Stomach smooth muscle (tissue), 2 donors: ENCODE measurements around the gene FARS2.
A peak's percentile ranks its signal among the peaks of the same experiment; 100 is the strongest.

Experiments used
- H3K27ac ChIP-seq: one replicate; pipeline ENCODE4 v1.7.0; 2013; ENCODE audit warnings: mild to moderate bottlenecking, low read length, inconsistent platforms
- H3K27me3 ChIP-seq, 2 donors: one replicate each; pipeline ENCODE4 v1.7.0; 2013; ENCODE audit warnings: low read length in 2 of 2; ENCODE audit not compliant: insufficient read depth in 2 of 2, control insufficient read depth in 1 of 2
- H3K36me3 ChIP-seq, 2 donors: one replicate each; pipeline ENCODE4 v1.7.0; 2013; ENCODE audit warnings: low read length in 2 of 2; ENCODE audit not compliant: control insufficient read depth in 2 of 2, insufficient read depth in 2 of 2
- H3K4me1 ChIP-seq: one replicate; pipeline ENCODE4 v1.7.0; 2013; ENCODE audit warnings: low read length; ENCODE audit not compliant: control insufficient read depth, insufficient read depth
- H3K4me3 ChIP-seq, 2 donors: one replicate each; pipeline ENCODE4 v1.7.0; 2013; ENCODE audit warnings: low read length in 2 of 2
- H3K9ac ChIP-seq, 2 donors: one replicate each; pipeline ENCODE4 v1.7.0; 2013; ENCODE audit warnings: low read length in 2 of 2, mild to moderate bottlenecking in 1 of 2
- H3K9me3 ChIP-seq, 2 donors: one replicate each; pipeline ENCODE4 v1.7.0; 2013; ENCODE audit warnings: low read length in 2 of 2; ENCODE audit not compliant: control insufficient read depth in 2 of 2
- donor health status: healthy.
- donor health status: Pancreatic carcinoma.

The FARS2 gene

DNA sequence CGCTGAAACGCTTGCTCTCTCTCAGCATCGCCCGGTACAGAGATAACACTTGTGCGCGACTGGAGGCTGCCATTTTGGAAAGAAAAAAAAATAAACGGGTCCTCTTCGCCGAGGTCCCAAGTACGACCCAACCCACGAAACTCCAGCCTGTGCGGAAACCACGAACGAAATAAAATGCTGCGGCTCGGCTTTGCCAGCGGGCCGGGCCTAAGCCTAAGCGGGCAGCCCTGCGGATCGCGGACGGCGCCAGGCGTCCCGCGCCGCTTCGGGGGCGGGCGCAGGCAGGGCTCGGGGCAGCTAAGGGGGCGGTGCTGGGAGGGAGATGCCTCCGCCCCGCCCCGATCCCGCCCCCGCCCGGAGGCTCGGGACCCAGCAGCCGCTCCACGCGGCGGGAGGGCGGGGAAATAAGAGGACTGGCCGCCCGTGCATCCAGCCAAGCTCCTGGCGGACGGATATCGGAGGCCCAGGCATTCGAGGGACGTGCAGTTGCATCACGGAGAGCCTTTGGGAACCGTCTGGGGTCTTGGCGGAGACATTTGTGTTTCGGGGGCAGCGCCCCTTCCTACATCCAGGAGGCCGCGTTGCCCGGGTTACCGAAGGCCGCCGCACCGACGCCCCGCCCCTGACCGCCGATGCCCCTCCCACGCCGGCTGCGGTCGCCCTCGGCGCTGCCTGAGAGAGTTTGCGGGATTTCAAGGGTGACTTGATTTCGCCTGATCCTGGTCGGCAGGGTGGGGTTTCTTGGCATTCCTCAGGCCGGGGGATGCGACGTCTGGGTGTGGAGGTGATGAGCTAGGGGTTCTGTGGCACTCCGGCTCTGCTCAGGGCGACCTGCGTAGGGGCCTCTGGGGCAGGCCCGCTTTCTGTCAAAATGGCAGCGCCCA lies at the start of gene FARS2, which contains the start of gene LYRM4:
Gene FARS2, plus strand, starts transcription at position 853 of the 884 bp plus-strand sequence.
Gene LYRM4, minus strand, starts transcription at position 290 of the 884 bp plus-strand sequence. Its CDS starts 217 bp downstream, at position 73.
- Histone ChIP-seq H3K9ac (peak within 1 kb of the TSS; percentile 67 to 94), H3K36me3 (no peaks in the 10 kb centered on the region)

DNA sequence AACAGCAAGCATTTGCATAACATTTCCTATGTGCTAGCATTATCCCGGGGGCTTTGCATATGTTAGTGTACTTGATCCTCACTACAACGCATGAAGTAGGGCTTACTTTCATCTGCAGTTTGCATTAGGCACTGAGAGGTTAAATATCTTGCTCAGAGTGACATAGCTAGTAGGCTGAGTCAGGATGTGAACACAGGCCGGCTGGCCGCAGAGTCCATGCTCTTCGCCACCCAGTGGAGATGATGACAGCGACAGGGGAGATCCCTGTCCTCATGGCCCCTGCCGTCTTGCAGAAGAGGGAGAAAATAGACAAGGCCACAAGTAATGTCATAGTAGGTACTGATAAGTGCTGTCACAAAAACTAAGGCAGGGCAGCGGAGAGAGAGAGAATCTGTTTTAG lies 47.5 kb upstream of the FARS2 start:
- no peaks in the 10 kb centered on the region for H3K4me1 ChIP-seq
- H3K36me3 ChIP-seq: peaks cover 0 to 10% of the 10 kb centered on the region in 2 donors
- no peak overlapping the region for H3K27ac ChIP-seq
- no peaks in the 10 kb centered on the region for H3K27me3 ChIP-seq
- H3K9me3 ChIP-seq: no peaks in the 10 kb centered on the region
- H3K9ac ChIP-seq: no peak overlapping the region
- no peak overlapping the region for H3K4me3 ChIP-seq

More for the DNA sequence above, at the start of gene FARS2, which contains the start of gene LYRM4:
- Histone ChIP-seq H3K4me3 (peak within 1 kb of the TSS; percentile 92 to 98), H3K4me1 (peaks cover 18% of the 10 kb centered on the region), H3K9me3 (no peaks in the 10 kb centered on the region), H3K27me3 (no peaks in the 10 kb centered on the region), H3K27ac (peak within 1 kb of the TSS; percentile 97)

DNA sequence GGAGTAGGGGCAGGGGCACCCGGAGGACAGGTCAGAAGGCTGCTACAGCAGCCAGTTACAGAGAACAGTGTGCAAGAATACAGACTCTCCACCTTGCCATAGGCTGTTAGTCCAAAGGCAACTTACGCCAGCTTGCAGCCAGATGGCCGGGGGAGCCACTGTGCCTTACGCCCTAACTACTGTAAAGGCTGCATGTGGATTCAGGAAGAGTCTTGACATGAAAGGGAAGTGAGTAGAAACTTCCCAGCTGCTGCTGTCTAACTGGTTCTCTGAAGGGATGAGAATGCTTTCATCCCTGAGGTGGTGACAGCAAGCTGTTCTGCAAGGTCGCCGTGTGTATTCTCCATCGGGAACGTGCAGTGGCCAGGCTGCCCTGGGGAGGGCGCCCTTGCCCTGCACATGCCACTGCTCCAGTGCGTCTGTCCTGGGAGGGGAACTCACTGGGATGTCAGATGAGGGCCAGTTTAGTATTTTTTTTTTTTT lies 46.7 kb upstream of the FARS2 start:
- no peak overlapping the region for H3K4me3 ChIP-seq
- H3K27me3 ChIP-seq: no peaks in the 10 kb centered on the region
- no peak overlapping the region for H3K9ac ChIP-seq
- H3K9me3 ChIP-seq: no peaks in the 10 kb centered on the region
- H3K27ac ChIP-seq: no peak overlapping the region
- no peaks in the 10 kb centered on the region for H3K4me1 ChIP-seq
- peaks cover 0 to 10% of the 10 kb centered on the region in 2 donors for H3K36me3 ChIP-seq

DNA sequence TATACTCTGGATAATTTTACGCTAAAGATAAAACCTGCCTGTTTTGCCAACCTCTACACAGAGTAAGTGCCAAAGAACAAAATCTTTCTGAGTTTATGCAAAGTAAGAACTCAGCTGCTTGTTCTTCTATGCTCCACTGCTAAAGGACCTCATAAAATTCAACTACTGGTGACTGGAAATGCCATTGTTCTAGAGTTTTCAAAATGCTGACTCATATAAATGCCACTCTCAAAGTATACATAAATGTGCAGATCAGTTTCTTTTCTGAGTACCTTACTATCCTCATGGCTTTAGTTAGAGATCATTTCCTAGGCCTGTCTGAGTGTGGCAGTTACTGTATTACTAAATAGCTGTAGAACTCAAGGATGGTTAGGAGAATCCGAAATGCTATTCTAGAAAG lies 46.2 kb upstream of the FARS2 start:
- Histone ChIP-seq H3K9ac (no peak overlapping the region), H3K4me3 (no peak overlapping the region), H3K4me1 (no peaks in the 10 kb centered on the region), H3K36me3 (peaks cover 0 to 10% of the 10 kb centered on the region in 2 donors), H3K9me3 (no peaks in the 10 kb centered on the region), H3K27ac (no peak overlapping the region), H3K27me3 (no peaks in the 10 kb centered on the region)

DNA sequence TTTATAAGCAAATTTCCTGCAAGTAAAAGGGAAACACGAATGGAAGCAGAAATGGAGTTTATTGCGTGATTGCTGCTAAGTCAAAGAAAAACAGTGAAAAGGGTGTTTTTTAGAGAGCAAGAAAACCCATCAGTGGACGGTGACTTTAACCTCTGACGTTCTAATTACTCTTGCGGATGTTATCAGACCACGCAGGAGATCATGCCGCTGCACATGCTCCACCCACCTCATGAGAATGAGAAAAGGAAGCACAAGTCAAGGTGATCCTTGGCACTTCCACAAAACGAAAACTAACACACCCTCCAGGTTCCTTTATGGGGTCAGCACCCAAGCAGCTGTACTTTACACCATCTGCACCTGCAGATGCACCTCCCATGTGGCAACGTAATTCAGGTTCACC lies 45.5 kb upstream of the FARS2 start:
- no peaks in the 10 kb centered on the region for H3K27me3 ChIP-seq
- H3K4me1 ChIP-seq: no peaks in the 10 kb centered on the region
- H3K4me3 ChIP-seq: no peak overlapping the region
- peaks cover 0 to 10% of the 10 kb centered on the region in 2 donors for H3K36me3 ChIP-seq
- H3K9ac ChIP-seq: no peak overlapping the region
- H3K27ac ChIP-seq: no peak overlapping the region
- no peaks in the 10 kb centered on the region for H3K9me3 ChIP-seq

DNA sequence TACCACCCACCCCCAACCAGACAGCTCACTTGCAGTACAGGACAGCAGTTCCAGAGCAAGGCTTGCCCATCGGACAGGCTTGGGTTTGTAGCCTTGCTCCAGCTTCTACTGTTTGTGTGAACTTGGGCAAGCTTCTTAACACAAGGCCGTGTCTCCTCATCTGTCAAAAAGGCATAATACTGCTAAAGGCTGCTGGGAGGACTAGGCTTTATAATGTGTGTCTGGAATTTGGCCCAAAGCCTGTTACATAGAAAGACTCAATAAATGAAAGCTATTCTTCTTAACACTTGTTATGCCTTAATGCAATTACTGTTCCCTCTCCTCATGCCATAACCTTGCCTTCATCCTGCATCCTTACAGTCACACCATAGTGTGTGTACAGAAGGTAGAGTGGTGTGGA lies 44.0 kb upstream of the FARS2 start:
- Histone ChIP-seq H3K27me3 (no peaks in the 10 kb centered on the region), H3K4me3 (no peak overlapping the region), H3K36me3 (peaks cover 0 to 10% of the 10 kb centered on the region in 2 donors), H3K9me3 (no peaks in the 10 kb centered on the region), H3K4me1 (no peaks in the 10 kb centered on the region), H3K9ac (no peak overlapping the region), H3K27ac (no peak overlapping the region)

DNA sequence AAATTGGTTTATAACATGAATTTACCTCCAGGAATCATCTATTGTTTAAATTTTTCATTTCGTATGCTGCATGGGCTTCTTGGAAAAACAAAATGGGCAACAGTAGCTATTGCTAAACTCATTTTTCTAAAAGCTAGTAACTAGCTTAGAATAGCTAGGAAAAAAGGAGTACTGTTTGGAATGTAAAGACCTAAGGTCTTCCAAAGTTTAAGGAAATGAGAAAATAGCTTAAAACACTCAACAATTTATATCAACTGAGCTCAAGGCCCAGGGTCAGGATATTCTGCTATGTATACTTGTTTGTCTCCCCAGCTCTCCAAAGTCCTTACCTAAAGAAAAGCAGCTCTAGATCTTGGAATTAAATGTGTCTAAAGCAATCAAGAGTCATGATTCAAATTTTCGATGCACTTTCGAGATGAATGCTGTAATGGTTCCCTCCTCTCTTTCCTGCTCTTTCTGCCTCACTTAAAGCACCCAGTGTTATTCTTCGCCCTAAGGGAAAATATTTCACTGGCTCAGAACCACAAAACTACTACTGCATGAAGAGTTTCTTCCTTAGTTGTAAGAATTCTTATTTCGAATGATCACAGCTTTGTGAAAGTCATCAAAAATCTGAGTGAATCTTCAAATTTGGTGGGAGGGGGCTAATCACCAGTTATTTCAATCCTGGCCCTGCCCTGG lies 42.2 kb upstream of the FARS2 start:
- Histone ChIP-seq H3K4me3 (no peak overlapping the region), H3K9me3 (no peaks in the 10 kb centered on the region)

DNA sequence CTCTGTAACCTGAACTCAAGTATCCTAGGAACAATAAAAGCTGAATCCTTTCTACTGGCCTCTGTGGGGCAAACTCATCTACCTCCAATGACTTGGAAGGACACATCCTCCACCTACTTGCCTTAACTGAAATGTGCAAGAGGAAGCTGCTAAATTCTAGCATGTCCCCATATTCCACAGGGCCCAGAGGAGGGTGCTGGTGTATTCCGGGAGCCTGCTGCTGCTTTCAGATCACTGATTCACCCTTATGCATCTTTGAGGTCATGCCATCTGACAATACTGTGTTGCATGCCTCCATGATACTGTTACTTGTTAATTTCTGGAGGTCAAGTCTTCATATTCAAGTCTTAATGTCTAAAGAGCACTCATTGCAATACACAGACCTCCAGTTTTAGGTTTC lies 40.9 kb upstream of the FARS2 start:
- H3K27ac ChIP-seq: no peak overlapping the region
- no peak overlapping the region for H3K9ac ChIP-seq
- H3K4me3 ChIP-seq: no peak overlapping the region
- H3K9me3 ChIP-seq: no peaks in the 10 kb centered on the region
- no peaks in the 10 kb centered on the region for H3K4me1 ChIP-seq
- no peaks in the 10 kb centered on the region for H3K27me3 ChIP-seq
- peaks cover 4 to 6% of the 10 kb centered on the region in 2 donors for H3K36me3 ChIP-seq

More for the DNA sequence above, 42.2 kb upstream of the FARS2 start:
- H3K36me3 ChIP-seq: peaks cover 4 to 6% of the 10 kb centered on the region in 2 donors
- no peak overlapping the region for H3K27ac ChIP-seq
- H3K4me1 ChIP-seq: no peaks in the 10 kb centered on the region
- no peak overlapping the region for H3K9ac ChIP-seq
- no peaks in the 10 kb centered on the region for H3K27me3 ChIP-seq

DNA sequence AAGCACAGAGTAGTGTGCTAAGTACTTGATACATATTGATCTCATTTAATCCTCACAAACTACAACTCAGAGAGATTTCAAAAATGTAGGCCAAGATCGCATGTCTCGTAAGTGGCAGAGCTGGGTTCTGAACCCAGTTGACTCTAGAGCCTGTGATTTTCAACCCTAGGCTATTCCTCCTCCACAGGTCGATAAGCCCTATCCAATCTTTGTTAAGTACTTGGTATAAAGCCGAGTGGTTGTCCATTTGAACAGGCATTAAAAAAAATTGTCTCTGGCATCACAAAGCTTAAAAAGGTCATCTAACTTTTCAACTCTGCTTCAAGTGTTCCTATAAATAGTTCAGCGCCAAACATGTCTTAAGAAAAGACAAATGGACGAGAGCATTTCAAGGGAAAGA lies 38.0 kb upstream of the FARS2 start:
- Histone ChIP-seq H3K27me3 (no peaks in the 10 kb centered on the region), H3K4me3 (no peak overlapping the region), H3K4me1 (no peaks in the 10 kb centered on the region), H3K9me3 (no peaks in the 10 kb centered on the region), H3K27ac (no peak overlapping the region), H3K36me3 (peaks cover 0 to 6% of the 10 kb centered on the region in 2 donors), H3K9ac (no peak overlapping the region)

DNA sequence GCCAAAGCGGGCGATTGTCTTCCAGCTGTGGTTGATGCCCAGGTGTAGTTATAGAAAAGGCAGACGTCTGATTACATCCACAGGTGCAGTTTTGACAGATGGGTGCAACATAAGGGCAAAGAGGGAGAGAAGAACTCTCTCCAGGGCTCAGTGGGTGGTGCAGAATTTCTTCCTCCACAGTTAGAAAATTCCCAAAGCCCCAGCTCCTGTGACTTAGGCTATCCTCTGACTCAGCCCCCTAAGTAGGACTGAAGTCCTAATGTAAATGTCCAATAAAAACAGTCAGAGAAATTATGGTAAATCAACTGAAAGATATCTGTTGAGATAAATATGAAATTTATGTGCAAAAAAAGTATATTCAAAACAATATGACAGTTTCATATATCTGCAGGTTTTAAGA lies 32.0 kb upstream of the FARS2 start:
- Histone ChIP-seq H3K36me3 (no peaks in the 10 kb centered on the region), H3K27me3 (no peaks in the 10 kb centered on the region), H3K4me3 (no peak overlapping the region), H3K9me3 (no peaks in the 10 kb centered on the region), H3K27ac (no peak overlapping the region), H3K4me1 (peaks cover 6% of the 10 kb centered on the region), H3K9ac (no peak overlapping the region)
